KMS-11 (cell line): ENCODE data around the gene LGALS9.

Experiments used
- H2AFZ ChIP-seq: fragments of 200-600 bp; sonication (generic); 2 replicates; pipeline ENCODE4 v1.6.1; 2016; ENCODE audit warnings: antibody characterized with exemption, mixed run types, low read depth
- H3K27ac ChIP-seq: fragments of 200-600 bp; sonication (generic); 2 replicates; pipeline ENCODE4 v1.6.1; 2016; ENCODE audit warnings: mild to moderate bottlenecking, mixed run types
- H3K27me3 ChIP-seq: fragments of 200-600 bp; sonication (generic); 2 replicates; pipeline ENCODE4 v1.6.1; 2017; ENCODE audit warnings: mild to moderate bottlenecking, low read depth, mixed run types, moderate library complexity; ENCODE audit not compliant: insufficient read depth
- H3K36me3 ChIP-seq: fragments of 200-600 bp; sonication (generic); 2 replicates; pipeline ENCODE4 v1.6.1; 2017; ENCODE audit warnings: mild to moderate bottlenecking, mixed run types; ENCODE audit not compliant: insufficient read depth
- H3K4me1 ChIP-seq: fragments of 200-600 bp; sonication (generic); 2 replicates; pipeline ENCODE4 v1.6.1; 2016; ENCODE audit warnings: mild to moderate bottlenecking, low read depth, mixed run types; ENCODE audit not compliant: poor library complexity, severe bottlenecking
- H3K4me2 ChIP-seq: fragments of 200-600 bp; sonication (generic); 2 replicates; pipeline ENCODE4 v1.7.0; 2016; ENCODE audit warnings: mild to moderate bottlenecking, mixed run types
- H3K4me3 ChIP-seq: fragments of 200-600 bp; sonication (generic); IDR thresholded peaks from 2 replicates; pipeline ENCODE4 v1.6.1; 2017; ENCODE audit warnings: low read depth, low read length, mixed read lengths; ENCODE audit not compliant: insufficient read depth
- H3K79me2 ChIP-seq: fragments of 200-600 bp; sonication (generic); 2 replicates; pipeline ENCODE4 v1.6.1; 2016; ENCODE audit warnings: low read depth, mixed run types; ENCODE audit not compliant: insufficient read depth
- H3K9ac ChIP-seq: fragments of 200-600 bp; sonication (generic); 2 replicates; pipeline ENCODE4 v1.6.1; 2016; ENCODE audit warnings: mild to moderate bottlenecking, mixed run types
- H4K20me1 ChIP-seq: fragments of 200-600 bp; sonication (generic); 2 replicates; pipeline ENCODE4 v1.6.1; 2016; ENCODE audit warnings: mild to moderate bottlenecking, mixed run types; ENCODE audit not compliant: insufficient read depth
- CTCF ChIP-seq: fragments of 200-600 bp; sonication (generic); conservative IDR thresholded peaks from 2 replicates; pipeline ENCODE4 v1.6.1; 2017; ENCODE audit warnings: low read depth, mild to moderate bottlenecking, antibody characterized with exemption, low read length, moderate library complexity, mixed read lengths

Gene LGALS9

GRCh38 chr17:27586203-27586721 is 44.7 kb upstream of the LGALS9 start:
- Histone ChIP-seq H3K79me2 (no peaks in the 10 kb centered on the region), H4K20me1 (no peaks in the 10 kb centered on the region), H3K36me3 (no peaks in the 10 kb centered on the region), H2AFZ (no peak overlapping the region), H3K4me2 (no peak overlapping the region), H3K9ac (no peak overlapping the region), H3K27me3 (no peaks in the 10 kb centered on the region), H3K4me3 (no peak overlapping the region), H3K27ac (no peak overlapping the region), H3K4me1 (no peaks in the 10 kb centered on the region)
- TF ChIP-seq CTCF = no peak

- Histone ChIP-seq H3K4me1 (no peaks in the 10 kb centered on the region), H2AFZ (no peak overlapping the region), H3K4me3 (no peak overlapping the region), H3K9ac (no peak overlapping the region), H3K27ac (no peak overlapping the region), H3K27me3 (no peaks in the 10 kb centered on the region), H3K4me2 (no peak overlapping the region), H3K79me2 (no peaks in the 10 kb centered on the region), H3K36me3 (no peaks in the 10 kb centered on the region), H4K20me1 (no peaks in the 10 kb centered on the region)
- TF ChIP-seq CTCF = no peak
These were observed 42.6 kb upstream of the LGALS9 start for GRCh38 chr17:27588354-27588753.

GRCh38 chr17:27590864-27591263 is 40.1 kb upstream of the LGALS9 start:
- Histone ChIP-seq H3K4me2 (no peak overlapping the region), H3K9ac (no peak overlapping the region), H3K4me3 (no peak overlapping the region), H3K36me3 (no peaks in the 10 kb centered on the region), H4K20me1 (no peaks in the 10 kb centered on the region), H3K27ac (no peak overlapping the region), H3K79me2 (no peaks in the 10 kb centered on the region), H3K4me1 (no peaks in the 10 kb centered on the region), H3K27me3 (no peaks in the 10 kb centered on the region), H2AFZ (no peak overlapping the region)
- no peak for TF ChIP-seq CTCF

- Histone ChIP-seq H2AFZ (no peak overlapping the region), H3K4me2 (no peak overlapping the region), H3K9ac (no peak overlapping the region), H3K27me3 (no peaks in the 10 kb centered on the region), H3K79me2 (no peaks in the 10 kb centered on the region), H3K27ac (no peak overlapping the region), H3K4me3 (no peak overlapping the region), H3K4me1 (no peaks in the 10 kb centered on the region), H3K36me3 (no peaks in the 10 kb centered on the region), H4K20me1 (no peaks in the 10 kb centered on the region)
- TF ChIP-seq CTCF = no peak
These were observed 39.0 kb upstream of the LGALS9 start for GRCh38 chr17:27591986-27592385.
